Stimulated activated CD4-positive, alpha-beta T cell treated with anti-CD3 and anti-CD28 coated beads, Interleukin-15, amount 100 ng/mL, for 48 hours (primary cell): ENCODE data around the gene ZNF394.

Experiments used
- DNase-seq, 2 donors: peaks; one replicate each; pipeline ENCODE4 v3.0.0-alpha.2; 2020; ENCODE audit warnings: low read depth in 2 of 2

The ZNF394 gene

DNA sequence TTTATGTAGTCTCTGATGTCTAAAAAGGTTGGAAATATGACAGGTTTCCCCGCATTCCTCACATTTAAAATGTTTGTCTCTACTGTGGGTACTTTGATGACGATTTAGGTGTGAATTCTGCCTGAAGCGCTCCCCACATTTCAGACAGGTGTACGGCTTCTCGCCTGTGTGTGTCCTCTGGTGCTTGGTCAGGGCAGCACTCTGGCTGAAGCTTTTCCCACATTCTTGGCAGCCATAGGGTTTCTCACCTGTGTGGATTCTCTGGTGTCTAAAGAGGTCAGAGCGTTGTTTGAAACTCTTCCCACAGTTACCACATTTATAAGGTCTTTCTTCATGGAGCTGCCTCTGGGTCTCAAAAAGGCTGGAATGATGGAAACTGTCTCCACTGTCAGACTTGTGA is 6.3 kb downstream of the ZNF394 start:
- DNase-seq, result no peak

DNA sequence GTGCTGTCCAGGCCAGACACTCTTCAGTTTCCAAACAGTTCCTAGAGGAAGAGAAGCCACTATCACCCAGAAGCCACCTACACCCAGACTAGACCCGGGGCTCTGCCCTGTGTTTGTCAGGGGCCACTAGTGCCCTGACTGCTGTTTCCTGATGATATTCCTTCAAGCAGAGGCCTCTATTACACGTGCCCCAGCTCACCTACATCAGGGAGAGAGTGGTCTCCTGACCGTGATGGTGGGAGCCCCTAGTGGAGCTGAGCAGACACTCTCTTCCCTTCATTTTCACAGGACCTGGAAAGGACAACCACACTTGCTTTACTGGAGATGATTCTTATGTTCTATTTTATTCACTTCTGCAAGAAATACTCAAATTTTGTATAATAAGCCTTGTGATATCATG is 9.2 kb downstream of the ZNF394 start:
- DNase-seq, result no peak

DNA sequence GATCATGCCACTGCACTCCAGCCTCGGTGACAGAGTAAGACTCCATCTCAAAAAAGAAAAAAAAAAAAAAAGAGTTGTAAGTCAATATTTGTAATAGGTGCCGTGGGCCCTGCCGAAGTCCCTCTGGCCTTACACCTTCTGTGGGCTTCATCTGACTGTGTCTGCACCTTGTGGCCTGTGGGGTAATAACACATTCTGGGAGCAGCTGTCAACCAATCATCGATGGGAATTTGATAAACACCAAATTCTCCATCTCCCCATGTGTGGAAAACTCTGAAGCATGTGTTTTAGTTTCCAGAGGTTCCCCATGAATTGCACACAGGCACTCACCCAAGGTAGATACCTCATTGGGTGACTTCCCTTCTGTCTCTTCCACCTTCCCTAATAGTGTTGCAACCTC is 10.8 kb downstream of the ZNF394 start:
- DNase-seq, result no peak

DNA sequence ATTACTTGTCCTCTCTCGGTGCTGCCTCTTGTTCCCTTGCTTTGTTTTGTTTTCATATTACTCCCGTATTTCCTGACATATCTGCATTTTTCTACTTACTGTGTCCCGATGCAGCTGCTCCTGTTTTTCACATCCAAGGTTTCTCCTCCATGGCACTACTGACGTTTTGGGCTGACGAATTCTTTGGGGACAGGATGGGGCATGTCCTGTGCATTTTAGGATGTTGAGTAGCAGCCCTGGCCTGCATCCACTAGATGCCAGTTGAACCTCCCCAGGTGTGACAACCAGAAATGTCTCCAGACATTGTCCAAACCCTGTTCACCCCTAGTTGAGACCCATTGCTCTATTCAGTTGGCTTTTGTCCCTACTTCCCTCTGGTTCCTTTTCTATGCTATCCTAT is 15.0 kb downstream of the ZNF394 start:
- DNase-seq, result no peak

DNA sequence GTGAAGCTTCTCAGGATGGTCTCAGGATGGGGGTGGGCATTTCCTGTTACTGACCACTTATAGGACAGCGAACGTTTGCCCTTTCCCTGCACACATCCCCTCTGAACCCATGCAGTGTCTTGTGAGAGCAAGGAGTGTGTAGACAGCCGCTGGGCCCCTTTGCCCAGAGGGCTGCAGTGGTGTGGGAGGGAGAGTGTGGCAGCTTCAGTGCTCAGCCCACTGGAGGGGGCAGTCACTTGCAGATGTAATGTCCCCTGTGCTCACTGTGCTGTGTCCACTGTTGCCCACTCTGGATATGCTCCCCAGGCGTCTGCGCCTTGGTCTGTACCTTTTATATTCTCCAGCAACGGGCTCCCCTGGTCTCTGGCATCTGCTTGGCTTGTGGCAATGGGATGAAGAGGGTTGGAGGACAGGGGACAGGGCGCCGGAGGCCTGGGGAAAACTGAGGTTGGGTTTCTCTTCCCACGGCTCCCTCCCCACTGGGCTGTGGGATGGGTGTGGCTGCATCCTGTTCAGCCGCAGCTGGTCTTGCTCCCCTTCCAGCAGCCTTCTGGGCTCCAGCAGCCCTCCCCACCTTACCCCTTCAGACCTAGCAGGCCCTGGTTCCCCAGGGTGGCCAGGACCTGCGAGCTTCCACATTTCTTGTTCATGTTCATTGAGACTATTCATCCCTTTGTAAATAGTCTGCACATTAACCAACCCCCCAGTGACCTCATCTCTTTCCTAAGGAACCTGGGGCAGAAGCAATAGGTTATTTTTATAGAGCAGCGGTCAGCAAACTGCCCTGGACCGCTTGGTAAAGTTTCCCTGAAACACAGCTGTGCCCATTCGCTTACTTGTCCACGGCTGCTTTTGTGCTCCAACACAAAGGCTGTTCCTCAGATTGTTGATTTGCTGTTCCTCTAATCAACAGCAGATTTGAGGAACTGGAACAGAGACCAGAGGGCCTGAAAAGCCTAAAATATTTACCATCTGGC is 21.3 kb downstream of the ZNF394 start:
- no peak for DNase-seq

DNA sequence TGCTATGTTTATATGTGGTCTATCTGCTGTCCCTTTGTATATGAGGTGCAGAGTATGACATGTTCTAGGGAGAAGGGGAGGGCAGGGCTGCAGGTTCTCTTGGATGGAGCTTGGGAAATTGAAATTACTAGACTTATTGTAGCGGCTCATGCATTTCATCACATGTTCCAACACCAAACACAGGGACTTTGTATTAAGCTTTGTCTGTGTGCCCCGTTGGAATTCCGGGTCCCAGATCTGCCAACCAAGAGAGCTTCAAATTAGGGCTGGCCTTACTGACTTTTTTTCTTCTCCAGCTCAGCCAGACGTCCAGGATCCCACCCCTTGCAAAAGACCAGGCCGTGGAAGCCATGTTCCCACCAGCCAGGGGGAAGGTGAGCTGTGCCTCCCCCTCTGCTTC is 24.0 kb downstream of the ZNF394 start:
- DNase-seq, result no peak

DNA sequence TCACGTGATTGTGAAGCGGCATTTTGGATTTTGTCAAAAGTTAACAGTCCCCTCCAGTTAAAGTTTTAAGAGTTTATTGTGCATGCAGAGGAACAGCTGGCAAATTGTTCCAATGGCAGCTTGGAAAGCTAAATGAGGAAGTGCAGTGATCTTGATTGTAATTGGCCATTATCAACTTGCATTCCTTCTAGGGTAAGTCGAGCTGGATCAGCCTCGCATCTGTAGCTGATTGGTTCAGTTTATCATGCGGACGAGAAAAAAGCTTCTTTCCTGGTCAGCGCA is 26.8 kb downstream of the ZNF394 start:
- DNase-seq, result no peak

DNA sequence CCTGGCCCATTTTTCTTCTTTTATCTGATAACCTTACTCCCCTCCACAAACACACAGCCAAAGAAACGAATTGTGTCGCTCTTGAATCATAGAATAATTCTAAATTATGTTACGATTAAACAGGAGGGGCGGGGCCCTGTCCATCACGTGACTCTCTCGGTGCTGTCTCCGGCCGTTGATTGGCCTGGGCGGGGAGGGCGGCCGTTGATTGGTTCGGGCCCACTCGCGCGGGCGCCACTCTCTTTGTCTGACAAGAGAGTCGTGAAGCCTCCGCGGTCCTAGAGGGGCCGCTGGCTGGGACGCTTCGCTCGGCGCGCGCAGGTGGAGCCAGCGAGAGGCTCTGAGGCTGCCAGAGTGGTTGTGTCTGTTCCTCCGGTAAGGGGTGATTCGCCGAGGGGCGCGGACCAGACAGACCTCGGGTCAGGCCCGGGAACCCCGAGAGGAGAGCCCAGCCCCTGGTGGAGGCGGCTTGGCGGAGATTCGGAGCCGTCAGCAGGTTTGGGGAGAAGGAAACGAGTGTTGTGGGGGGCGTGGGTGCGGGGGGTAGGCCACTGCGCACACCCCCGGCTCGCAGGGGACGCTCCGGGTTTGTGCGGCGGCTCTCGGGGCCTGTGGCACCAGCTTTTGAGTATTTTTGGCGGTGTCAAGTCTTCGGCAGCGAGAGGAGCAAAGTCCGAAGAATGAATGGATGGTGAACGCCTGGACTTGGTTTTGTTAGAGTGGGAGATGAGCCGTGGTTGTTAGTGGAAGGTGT is 27.3 kb downstream of the ZNF394 start, which contains the start of gene ZNF789:
Gene ZNF789, plus strand, starts transcription at position 330 of the 754 bp plus-strand sequence. CDS start 3,567 bp downstream, outside the sequence.
- peak; percentile 97 for DNase-seq

DNA sequence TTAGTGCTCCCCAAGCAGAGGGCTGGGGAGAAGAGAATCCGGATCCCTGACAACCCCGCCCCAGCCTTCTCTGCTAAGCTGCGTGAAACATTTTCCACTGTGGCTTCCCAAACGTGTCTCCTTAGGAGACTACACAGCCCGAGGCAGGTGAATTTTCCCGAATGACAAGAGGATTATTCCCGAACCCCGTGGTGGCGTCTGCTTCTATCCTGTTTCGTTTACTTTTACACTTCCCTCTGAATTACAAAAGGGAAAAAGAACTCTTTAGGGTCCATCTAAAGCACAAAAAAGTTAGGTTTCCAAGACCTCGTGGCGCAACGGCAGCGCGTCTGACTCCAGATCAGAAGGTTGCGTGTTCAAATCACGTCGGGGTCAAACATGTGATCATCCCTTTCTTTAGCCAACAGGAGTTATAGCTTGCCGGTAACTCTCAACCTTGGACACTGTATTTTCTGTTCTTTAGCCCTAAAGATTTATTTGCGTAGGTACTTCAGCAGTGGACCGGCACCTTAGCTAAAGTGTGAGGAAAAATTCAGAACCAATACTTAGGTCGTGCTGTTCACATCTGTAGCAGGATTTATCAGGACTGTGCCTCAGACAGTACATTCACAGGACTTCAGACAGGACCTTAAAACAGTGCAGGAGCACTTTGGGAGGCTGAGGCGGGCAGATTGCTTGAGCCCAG is 30.6 kb downstream of the ZNF394 start:
- no peak for DNase-seq

DNA sequence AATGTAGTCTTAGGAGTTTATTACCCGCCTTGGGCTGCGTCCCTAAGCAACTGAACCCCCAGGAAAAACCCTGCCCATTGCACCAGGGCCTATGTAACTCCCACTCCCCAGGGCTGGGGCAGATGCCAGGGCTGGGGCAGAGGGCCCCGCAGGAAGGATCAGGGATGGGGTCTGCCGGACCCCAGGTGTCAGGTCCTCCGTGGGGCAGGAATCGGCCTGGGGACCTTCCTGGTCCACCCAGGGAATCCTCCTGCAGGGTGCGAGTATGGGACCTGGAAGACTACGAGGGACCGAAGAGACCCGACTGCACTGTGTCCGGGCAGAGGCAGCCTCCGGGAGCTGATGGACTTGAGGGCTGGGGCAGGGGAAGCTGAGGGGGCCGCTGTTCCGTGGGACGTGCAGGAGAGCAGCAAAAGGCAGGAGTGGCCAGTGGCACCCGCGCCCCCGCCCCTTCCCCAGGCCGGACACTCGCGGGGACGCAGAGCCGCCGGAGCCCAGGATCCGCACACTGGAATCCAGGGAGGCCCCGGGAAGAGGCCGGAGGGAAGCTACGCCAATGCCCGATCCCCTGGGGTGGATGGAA is 31.7 kb downstream of the ZNF394 start:
- DNase-seq, result no peak

DNA sequence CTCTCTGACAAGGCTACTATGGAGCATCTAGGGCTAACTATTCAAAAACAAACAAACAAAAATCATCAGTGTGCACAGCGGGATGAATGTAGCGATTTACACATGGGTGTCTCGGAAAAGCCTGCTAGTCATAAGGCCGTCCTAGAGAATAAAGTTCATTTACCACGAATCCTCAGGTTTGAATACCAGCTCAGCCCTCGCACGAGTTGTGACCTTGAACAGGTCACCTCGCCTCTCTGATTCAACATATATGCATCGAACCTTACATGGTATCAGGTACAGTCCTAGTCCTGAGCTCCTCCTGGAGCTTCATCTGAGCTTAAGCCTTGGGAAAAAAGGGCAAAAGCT is 34.7 kb downstream of the ZNF394 start:
- DNase-seq, result no peak

DNA sequence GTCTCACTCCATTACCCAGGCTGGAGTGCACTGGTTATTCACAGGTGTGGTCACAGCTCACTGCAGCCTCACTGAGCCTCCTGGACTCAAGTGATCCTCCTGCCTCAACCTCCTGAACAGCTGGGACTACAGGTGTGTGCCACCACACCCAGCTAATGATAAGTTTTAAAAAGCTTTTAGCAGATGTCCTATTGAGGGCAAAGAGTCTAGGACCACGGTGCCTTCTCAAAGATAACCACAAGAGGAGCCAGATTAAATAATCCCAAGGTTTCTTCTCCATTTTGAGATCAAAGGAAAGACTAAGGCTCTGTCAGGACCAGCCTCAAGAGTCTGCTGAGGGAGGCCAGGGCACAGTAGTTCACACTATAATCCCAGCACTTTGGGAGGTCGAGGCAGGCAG is 38.9 kb downstream of the ZNF394 start:
- no peak for DNase-seq

DNA sequence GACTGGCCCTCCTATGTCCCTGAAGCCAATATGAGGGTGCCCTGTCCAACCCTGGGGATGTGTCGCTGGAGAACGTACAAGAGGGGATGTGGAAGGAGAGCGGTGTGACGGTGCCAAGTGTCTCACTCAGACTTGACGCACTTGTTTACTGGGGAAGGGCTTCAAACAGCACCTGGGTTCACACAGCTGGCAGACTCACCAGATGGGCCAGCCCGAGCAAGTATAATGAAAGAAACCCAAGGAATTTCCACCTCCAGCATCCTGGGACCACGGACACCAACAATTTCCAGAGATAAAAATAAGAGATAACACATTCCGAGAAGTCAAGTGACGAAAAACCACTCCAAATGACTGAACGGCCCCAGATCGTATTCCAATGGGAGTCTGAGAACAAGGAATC is 39.4 kb downstream of the ZNF394 start:
- DNase-seq, result no peak

DNA sequence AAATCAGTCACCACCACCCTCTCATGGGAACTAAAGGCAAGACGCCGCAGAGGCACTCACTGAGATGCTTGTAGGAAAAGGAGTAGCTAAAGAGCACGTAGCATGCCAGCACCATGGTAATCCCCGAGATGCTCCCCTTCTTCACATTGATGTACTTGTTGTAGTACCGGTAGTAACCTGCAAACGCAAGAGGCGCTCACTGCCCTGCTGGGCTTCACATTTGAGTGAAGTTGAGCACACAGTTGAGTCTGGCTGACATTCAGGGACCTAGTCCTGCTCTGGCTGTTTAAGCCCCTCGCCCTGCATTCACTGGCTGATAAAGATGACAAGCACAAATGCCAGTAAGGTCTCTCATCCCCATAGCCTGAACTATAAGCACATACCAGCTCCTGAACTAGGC is 41.0 kb downstream of the ZNF394 start:
- DNase-seq, result peak in 1 of 2 donors; percentile 15

DNA sequence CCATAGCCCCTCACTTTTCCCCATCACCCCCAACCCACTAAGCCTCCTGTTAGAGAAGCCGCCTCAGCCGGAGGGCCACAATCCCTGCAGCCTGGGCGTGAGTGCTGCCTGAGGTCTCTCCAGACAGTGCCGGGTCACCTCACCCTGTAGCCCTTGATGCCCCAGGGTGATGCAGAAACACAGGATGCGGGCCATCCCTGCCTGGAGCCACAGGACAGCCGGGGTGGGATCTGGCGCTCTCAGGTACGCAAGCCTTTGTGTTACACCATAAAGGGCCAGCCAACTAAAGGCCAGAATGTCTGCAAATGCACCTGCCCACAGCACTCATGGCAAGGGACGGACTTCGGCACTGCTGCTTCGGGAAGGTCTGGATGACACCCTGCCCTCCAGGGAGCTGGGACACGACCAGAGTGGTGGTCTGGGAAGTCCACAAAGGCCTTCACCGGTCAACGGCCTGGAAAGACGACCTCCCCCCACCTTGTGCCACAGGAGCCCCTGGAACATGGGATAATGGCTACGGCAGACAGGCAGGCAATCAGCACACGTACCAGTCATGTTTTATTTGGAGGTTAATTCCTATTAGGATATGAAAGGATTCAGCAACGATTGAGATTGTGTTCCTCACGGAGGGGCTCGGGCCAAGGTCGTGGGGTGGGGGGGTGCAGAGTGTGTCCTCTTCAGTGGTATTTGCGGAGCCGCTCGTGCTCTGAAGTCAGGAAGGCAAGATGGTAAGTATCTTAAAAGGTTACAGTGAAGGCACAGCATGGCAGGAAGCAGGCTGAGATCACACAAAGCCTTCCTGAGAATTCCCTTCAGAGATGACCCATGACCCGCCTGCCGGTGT is 42.2 kb downstream of the ZNF394 start:
- DNase-seq, result no peak

DNA sequence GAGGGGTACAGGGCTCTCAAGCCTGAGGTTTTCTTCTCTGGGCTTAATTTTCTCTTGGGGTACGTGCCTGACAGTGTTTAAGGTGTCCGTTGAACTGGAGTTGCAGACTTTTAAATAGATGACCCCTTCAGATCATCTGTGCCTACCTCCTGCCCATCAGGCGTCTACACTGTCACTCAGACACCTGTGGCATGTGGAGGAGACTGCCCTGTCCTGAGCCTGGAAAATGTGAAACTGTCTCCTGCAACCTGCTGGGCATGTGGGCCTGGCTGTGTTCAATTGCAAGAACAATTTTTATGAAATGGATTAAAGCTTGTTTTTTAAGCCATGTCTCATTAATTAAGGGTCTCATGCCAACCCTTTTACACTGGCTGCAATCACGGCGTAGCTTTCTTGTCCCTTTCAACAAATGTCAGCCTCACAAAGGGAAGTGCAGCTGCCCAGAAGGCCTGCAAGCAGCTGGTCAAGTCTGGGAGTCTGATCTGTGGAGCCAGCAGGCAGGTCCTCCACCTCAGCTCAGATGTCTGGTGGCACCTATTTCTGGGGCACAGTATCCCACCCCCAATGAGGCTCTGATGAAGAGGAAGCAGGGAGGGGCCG is 42.9 kb downstream of the ZNF394 start:
- DNase-seq, result no peak

DNA sequence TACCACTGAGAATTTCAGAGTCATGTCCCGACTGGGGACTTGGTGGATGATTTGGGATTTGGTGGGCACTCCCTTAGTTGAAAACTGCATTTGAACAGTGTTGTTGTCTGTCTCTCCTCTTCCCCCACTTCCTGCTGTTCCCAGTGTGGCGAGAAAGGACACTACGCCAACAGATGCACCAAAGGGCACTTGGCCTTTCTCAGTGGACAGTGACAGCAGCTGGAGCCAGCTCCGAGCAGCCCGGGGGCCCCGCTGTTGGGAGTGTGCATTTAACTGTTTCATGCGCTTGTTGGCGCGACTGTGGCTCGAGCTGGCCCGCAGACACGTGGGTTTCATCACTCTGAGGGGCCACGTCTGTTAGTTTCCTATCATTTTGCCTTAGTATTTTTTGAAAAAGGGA is 43.8 kb downstream of the ZNF394 start:
- DNase-seq, result no peak

DNA sequence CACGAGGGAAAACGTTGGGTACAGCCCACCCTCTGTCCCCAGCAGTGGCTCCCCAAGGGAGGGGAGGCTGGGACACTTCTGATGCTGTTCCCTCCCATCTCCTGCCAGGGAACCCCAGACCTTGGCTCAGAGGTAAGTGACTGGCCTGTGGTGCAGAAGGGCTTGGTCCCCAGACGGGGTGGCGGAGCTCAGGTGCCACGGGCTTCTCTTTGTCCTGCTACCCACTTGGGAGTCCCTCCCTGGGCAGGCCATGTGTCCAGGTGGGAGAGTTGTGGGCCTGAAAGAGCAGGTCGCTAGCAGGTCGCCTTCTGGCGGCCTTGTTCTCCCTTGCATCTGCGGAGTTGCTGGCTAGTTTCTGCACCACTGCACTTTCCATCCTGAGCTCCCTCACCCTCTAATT is 44.2 kb downstream of the ZNF394 start:
- no peak for DNase-seq

DNA sequence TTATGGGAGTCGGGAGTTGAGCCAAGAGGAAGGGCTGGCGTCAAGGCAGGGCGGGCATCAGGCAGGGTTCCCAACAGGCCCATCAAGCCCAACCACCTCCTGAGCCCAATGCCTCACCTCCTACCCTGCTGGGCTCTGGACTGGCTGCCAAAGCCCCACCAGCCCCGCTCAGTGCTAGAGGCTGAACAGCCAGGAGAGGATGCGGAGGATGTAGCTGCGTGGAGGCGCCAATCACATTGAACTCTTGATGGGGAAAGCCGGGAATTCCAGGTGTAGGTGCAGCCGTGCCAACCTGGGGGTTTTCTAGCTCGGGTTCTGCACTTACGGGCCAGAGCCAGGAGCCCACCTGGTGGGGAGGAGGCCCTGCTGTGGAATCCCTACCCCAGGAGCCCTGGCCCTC is 47.0 kb downstream of the ZNF394 start:
- no peak for DNase-seq

DNA sequence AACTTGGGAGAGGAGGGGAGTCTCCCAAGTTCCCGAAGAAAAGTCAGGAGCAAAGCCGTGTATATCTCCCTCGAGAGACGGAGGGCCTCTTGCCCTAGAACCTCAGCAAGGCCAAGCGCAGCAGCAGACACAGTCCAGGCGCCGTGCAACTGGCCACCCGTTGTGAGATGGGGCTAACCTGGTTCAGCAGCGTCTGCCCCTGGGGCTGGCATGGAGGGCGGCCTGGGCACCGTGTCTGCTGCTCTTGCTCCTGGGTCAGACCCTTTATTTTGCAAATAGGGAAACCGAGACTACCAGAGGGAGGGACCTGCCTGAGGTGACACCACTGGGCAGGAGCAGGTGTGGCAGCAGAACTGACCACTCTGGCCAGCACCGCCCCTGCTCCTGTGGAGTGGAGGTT is 47.5 kb downstream of the ZNF394 start:
- DNase-seq, result no peak

DNA sequence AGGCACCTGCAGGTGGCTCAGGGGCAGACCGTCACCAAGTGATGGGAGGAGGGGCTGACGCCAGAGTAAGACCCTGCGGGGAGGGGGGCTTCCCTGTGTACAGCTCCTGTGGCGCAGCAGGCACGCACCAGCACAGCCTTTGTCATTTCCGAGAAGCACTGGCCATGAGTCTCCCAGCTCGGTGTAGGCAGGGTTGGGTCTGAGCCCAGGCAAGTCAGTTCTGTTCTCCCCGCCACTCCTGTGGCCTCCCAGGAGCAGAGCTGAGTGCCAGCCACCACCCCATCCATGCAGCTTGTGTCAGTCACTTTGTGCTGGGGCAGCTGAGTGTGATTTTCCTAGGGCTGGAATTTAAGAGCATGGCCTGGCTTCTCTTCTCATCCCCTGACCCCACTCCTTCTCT is 48.1 kb downstream of the ZNF394 start:
- no peak for DNase-seq
